GM23338 (cell line): ENCODE results near the gene APP. TPM values are rescaled to one million over a fixed set of nuclear protein-coding genes. Genes with fewer than 3 reads are reported as not detected.

ENCODE experiments used
- ATAC-seq: fragments of 200-7000 bp; cut with Tn5 transposase; 3 replicates; pipeline ENCODE4 v1.9.1; 2020
- DNase-seq: peaks from one replicate; pipeline ENCODE4 v3.0.0-alpha.2; 2015; ENCODE audit warnings: low spot score
- H2AFZ ChIP-seq: fragments of 200-600 bp; sonication (generic); 2 replicates; pipeline ENCODE4 v1.8.0; 2016; ENCODE audit warnings: antibody characterized with exemption, mild to moderate bottlenecking, moderate library complexity
- H3F3A ChIP-seq: fragments of 200-600 bp; sonication (generic); replicated peaks from 2 replicates; pipeline ENCODE4 v1.8.0; 2017; ENCODE audit warnings: antibody characterized with exemption, mixed run types, low read depth
- H3K27ac ChIP-seq: fragments of 200-600 bp; sonication (generic); 2 replicates; pipeline ENCODE4 v1.6.1; 2016; ENCODE audit warnings: low read depth
- H3K27me3 ChIP-seq: fragments of 200-600 bp; sonication (generic); 2 replicates; pipeline ENCODE4 v1.8.0; 2016; ENCODE audit warnings: mild to moderate bottlenecking, mixed run types, moderate library complexity; ENCODE audit not compliant: insufficient read depth
- H3K36me3 ChIP-seq: fragments of 200-600 bp; sonication (generic); 2 replicates; pipeline ENCODE4 v1.8.0; 2016; ENCODE audit warnings: mild to moderate bottlenecking; ENCODE audit not compliant: insufficient read depth
- H3K4me1 ChIP-seq: fragments of 200-600 bp; sonication (generic); 2 replicates; pipeline ENCODE4 v1.8.0; 2016; ENCODE audit warnings: mild to moderate bottlenecking, moderate library complexity; ENCODE audit not compliant: insufficient read depth
- H3K4me2 ChIP-seq: fragments of 200-600 bp; sonication (generic); 2 replicates; pipeline ENCODE4 v1.7.1; 2017; ENCODE audit warnings: mixed run types
- H3K4me3 ChIP-seq: fragments of 200-600 bp; sonication (generic); 2 replicates; pipeline ENCODE4 v1.6.1; 2016; ENCODE audit warnings: mixed run types
- H3K79me2 ChIP-seq: fragments of 200-600 bp; sonication (generic); replicated peaks from 2 replicates; pipeline ENCODE4 v1.8.0; 2017; ENCODE audit warnings: mild to moderate bottlenecking; ENCODE audit not compliant: insufficient read depth
- H3K9me2 ChIP-seq: fragments of 200-600 bp; sonication (generic); 2 replicates; pipeline ENCODE4 v1.8.0; 2017; ENCODE audit not compliant: insufficient read depth
- H4K20me1 ChIP-seq: fragments of 200-600 bp; sonication (generic); replicated peaks from 2 replicates; pipeline ENCODE4 v1.8.0; 2017; ENCODE audit warnings: mild to moderate bottlenecking; ENCODE audit not compliant: insufficient read depth
- H3K27ac Mint-ChIP-seq: 2 replicates; pipeline ENCODE4 v1.8.0; 2020; ENCODE audit warnings: inconsistent platforms, mild to moderate bottlenecking, moderate library complexity, mixed read lengths
- H3K27me3 Mint-ChIP-seq: 3 replicates; pipeline ENCODE4 v1.8.0; 2022; ENCODE audit warnings: low read depth, mild to moderate bottlenecking, moderate library complexity, mixed read lengths, inconsistent platforms; ENCODE audit not compliant: insufficient read depth, poor library complexity
- H3K36me3 Mint-ChIP-seq: 3 replicates; pipeline ENCODE4 v1.8.0; 2021; ENCODE audit warnings: low read depth, mild to moderate bottlenecking, inconsistent platforms, moderate library complexity, mixed read lengths
- H3K4me1 Mint-ChIP-seq: 3 replicates; pipeline ENCODE4 v1.8.0; 2020; ENCODE audit warnings: mild to moderate bottlenecking, inconsistent platforms, mixed read lengths
- H3K4me3 Mint-ChIP-seq: 3 replicates; pipeline ENCODE4 v1.8.0; 2021; ENCODE audit warnings: moderate library complexity, mild to moderate bottlenecking, inconsistent platforms, mixed read lengths
- H3K9me3 Mint-ChIP-seq: 3 replicates; pipeline ENCODE4 v1.8.0; 2020; ENCODE audit warnings: moderate library complexity, mild to moderate bottlenecking, inconsistent platforms, mixed read lengths
- CREB1 ChIP-seq: fragments of 250-450 bp; sonication (Bioruptor Pico); IDR thresholded peaks from 2 replicates; pipeline ENCODE4 v1.5.0; 2020; ENCODE audit warnings: low read depth, mild to moderate bottlenecking, moderate library complexity
- EZH2 ChIP-seq: fragments of 200-600 bp; sonication (generic); IDR thresholded peaks from one replicate; pipeline ENCODE4 v1.8.0; 2017; ENCODE audit warnings: antibody characterized with exemption, mild to moderate bottlenecking, low read depth; ENCODE audit not compliant: unreplicated experiment
- EZH2phosphoT487 ChIP-seq: fragments of 200-600 bp; sonication (generic); IDR thresholded peaks from one replicate; pipeline ENCODE4 v1.8.1; 2018; ENCODE audit warnings: antibody characterized with exemption; ENCODE audit not compliant: unreplicated experiment
- JUNB ChIP-seq: IDR thresholded peaks from one replicate; pipeline ENCODE4 v1.6.1; 2016; ENCODE audit warnings: antibody characterized with exemption; ENCODE audit not compliant: unreplicated experiment
- NANOG ChIP-seq: IDR thresholded peaks from 2 replicates; pipeline ENCODE4 v1.6.1; 2016; ENCODE audit warnings: antibody characterized with exemption, borderline replicate concordance
- POLR2AphosphoS5 ChIP-seq: IDR thresholded peaks from 2 replicates; pipeline ENCODE4 v1.6.1; 2016; ENCODE audit warnings: antibody characterized with exemption, low read depth
- STAT1 ChIP-seq: IDR thresholded peaks from one replicate; pipeline ENCODE4 v1.6.1; 2016; ENCODE audit warnings: antibody characterized with exemption; ENCODE audit not compliant: unreplicated experiment
- ZNF114 ChIP-seq: fragments of 250-450 bp; sonication (Bioruptor Pico); IDR thresholded peaks from 2 replicates; pipeline ENCODE4 v1.5.0; 2020; ENCODE audit warnings: mild to moderate bottlenecking, moderate library complexity
- ZNF331 ChIP-seq: fragments of 250-450 bp; sonication (Bioruptor Pico); IDR thresholded peaks from 2 replicates; pipeline ENCODE4 v1.5.0; 2020; ENCODE audit warnings: low read depth, mild to moderate bottlenecking, moderate library complexity
- ZNF462 ChIP-seq: fragments of 250-450 bp; sonication (Bioruptor Pico); IDR thresholded peaks from 2 replicates; pipeline ENCODE4 v1.5.0; 2020; ENCODE audit warnings: mild to moderate bottlenecking, moderate library complexity
- polyA plus RNA-seq: library from polyadenylated mRNA; unstranded; fragments of >200 nt; fragmentation: Nextera tagmentation; extraction: Ambion mirVana; gene quantifications from 2 replicates; pipeline ENCODE4 v1.2.1, GENCODE V29; 2016
- total RNA-seq: library from RNA; depleted of rRNA; stranded (reverse); fragments of >200 nt; shearing (Covaris generic); gene quantifications from 2 replicates; pipeline ENCODE4 v1.2.3, GENCODE V29; 2014
- TF ChIP-seq, protein P1 (sequence below), 2 experiments: fragments of 200-600 bp in 1 of 2; sonication (generic) in 1 of 2; conservative IDR thresholded peaks; 2 replicates each; pipeline versions ENCODE4 v1.5.1 to v1.6.1; 2016 to 2017; ENCODE audit warnings: antibody characterized with exemption in 2 of 2, low read depth in 2 of 2, mild to moderate bottlenecking in 2 of 2, moderate library complexity in 1 of 2
- TF ChIP-seq, protein P2 (sequence below): IDR thresholded peaks from 2 replicates; pipeline ENCODE4 v1.6.1; 2016; ENCODE audit warnings: antibody characterized with exemption
- TF ChIP-seq, protein P3 (sequence below): IDR thresholded peaks from one replicate; pipeline ENCODE4 v1.6.1; 2018; ENCODE audit warnings: antibody characterized with exemption; ENCODE audit not compliant: unreplicated experiment

APP gene
- total and polyA plus RNA-seq, 2 experiments from 2014 or later: 69.4 to 444 TPM

- DNase-seq (no peak), ATAC-seq (peak; percentile 33; the same call in 2 of the 3 replicates)
- H3K36me3 ChIP-seq: no peaks in the 10 kb centered on the region; the same call in 1 of the 2 replicates
- no peak overlapping the region for H3K4me3 ChIP-seq
- no peak overlapping the region for H3K4me3 Mint-ChIP-seq
- H3K9me3 Mint-ChIP-seq: no peaks in the 10 kb centered on the region
- H3K4me1 ChIP-seq: peaks cover 15% of the 10 kb centered on the region
- H3K9me2 ChIP-seq: no peaks in the 10 kb centered on the region
- H3K27ac ChIP-seq: peak overlapping the region; percentile 47; the same call in 1 of the 2 replicates
- peaks cover 7% of the 10 kb centered on the region for H3K27me3 Mint-ChIP-seq
- H2AFZ ChIP-seq: no peak overlapping the region
- H3K27ac Mint-ChIP-seq: peak overlapping the region; percentile 90
- peaks cover 19% of the 10 kb centered on the region for H3K36me3 Mint-ChIP-seq
- H3K4me1 Mint-ChIP-seq: peaks cover 32% of the 10 kb centered on the region
- TF ChIP-seq ZNF114 (CRISPR knock-in tag) (no peak), STAT1 (no peak), EZH2 (no peak), ZNF462 (no peak), NANOG (no peak), JUNB (no peak), ZNF331 (no peak), EZH2phosphoT487 (no peak), POLR2AphosphoS5 (no peak), CREB1 (CRISPR knock-in tag) (no peak)
- TF ChIP-seq, protein P1, sequence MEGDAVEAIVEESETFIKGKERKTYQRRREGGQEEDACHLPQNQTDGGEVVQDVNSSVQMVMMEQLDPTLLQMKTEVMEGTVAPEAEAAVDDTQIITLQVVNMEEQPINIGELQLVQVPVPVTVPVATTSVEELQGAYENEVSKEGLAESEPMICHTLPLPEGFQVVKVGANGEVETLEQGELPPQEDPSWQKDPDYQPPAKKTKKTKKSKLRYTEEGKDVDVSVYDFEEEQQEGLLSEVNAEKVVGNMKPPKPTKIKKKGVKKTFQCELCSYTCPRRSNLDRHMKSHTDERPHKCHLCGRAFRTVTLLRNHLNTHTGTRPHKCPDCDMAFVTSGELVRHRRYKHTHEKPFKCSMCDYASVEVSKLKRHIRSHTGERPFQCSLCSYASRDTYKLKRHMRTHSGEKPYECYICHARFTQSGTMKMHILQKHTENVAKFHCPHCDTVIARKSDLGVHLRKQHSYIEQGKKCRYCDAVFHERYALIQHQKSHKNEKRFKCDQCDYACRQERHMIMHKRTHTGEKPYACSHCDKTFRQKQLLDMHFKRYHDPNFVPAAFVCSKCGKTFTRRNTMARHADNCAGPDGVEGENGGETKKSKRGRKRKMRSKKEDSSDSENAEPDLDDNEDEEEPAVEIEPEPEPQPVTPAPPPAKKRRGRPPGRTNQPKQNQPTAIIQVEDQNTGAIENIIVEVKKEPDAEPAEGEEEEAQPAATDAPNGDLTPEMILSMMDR (conservative IDR thresholded peaks at IDR 0.05; ENCODE audit: low read depth in 2 of 2): no peak
- TF ChIP-seq, protein P2, sequence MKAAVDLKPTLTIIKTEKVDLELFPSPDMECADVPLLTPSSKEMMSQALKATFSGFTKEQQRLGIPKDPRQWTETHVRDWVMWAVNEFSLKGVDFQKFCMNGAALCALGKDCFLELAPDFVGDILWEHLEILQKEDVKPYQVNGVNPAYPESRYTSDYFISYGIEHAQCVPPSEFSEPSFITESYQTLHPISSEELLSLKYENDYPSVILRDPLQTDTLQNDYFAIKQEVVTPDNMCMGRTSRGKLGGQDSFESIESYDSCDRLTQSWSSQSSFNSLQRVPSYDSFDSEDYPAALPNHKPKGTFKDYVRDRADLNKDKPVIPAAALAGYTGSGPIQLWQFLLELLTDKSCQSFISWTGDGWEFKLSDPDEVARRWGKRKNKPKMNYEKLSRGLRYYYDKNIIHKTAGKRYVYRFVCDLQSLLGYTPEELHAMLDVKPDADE: no peak
- TF ChIP-seq, protein P3, sequence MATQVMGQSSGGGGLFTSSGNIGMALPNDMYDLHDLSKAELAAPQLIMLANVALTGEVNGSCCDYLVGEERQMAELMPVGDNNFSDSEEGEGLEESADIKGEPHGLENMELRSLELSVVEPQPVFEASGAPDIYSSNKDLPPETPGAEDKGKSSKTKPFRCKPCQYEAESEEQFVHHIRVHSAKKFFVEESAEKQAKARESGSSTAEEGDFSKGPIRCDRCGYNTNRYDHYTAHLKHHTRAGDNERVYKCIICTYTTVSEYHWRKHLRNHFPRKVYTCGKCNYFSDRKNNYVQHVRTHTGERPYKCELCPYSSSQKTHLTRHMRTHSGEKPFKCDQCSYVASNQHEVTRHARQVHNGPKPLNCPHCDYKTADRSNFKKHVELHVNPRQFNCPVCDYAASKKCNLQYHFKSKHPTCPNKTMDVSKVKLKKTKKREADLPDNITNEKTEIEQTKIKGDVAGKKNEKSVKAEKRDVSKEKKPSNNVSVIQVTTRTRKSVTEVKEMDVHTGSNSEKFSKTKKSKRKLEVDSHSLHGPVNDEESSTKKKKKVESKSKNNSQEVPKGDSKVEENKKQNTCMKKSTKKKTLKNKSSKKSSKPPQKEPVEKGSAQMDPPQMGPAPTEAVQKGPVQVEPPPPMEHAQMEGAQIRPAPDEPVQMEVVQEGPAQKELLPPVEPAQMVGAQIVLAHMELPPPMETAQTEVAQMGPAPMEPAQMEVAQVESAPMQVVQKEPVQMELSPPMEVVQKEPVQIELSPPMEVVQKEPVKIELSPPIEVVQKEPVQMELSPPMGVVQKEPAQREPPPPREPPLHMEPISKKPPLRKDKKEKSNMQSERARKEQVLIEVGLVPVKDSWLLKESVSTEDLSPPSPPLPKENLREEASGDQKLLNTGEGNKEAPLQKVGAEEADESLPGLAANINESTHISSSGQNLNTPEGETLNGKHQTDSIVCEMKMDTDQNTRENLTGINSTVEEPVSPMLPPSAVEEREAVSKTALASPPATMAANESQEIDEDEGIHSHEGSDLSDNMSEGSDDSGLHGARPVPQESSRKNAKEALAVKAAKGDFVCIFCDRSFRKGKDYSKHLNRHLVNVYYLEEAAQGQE: no peak
- H4K20me1 ChIP-seq: peaks cover 25% of the 10 kb centered on the region
- H3K79me2 ChIP-seq: peaks cover 45% of the 10 kb centered on the region
- no peak overlapping the region for H3K4me2 ChIP-seq
- no peaks in the 10 kb centered on the region for H3K27me3 ChIP-seq
- no peaks in the 10 kb centered on the region for H3F3A ChIP-seq
Observed at GRCh38 chr21:25931765-25932164, 238.8 kb downstream of the APP start.
